Activated CD4-positive, alpha-beta T cell treated with anti-CD3 and anti-CD28 coated beads, Interleukin-2, amount 50 U/mL, for 4 hours (primary cell): ENCODE data around the gene ZNF418.
"Not testable (repeated sequence)": the region's sequence is repeated elsewhere in the genome, so short reads cannot be mapped to it uniquely, and the experiment has no call there.

Source experiments
- DNase-seq, 2 experiments: peaks; one replicate each; pipeline ENCODE4 v3.0.0-alpha.2; 2020

ZNF418 gene

GRCh38 chr19:57888560-57889231 lies 46.5 kb downstream of the ZNF418 start, which contains the start of gene ZNF814:
Gene ZNF814, minus strand, starts transcription at chr19:57889037. Its CDS starts 235 bp downstream, at chr19:57888802.
- DNase-seq: peak; percentile 82 to 85

GRCh38 chr19:57888107-57888559 lies 47.1 kb downstream of the ZNF418 start:
- no peak for DNase-seq

- no peak for DNase-seq
Measured at GRCh38 chr19:57887195-57887941, 47.8 kb downstream of the ZNF418 start.

GRCh38 chr19:57886046-57886445 lies 49.2 kb downstream of the ZNF418 start:
- DNase-seq: no peak

- DNase-seq: not testable (repeated sequence)
Measured at GRCh38 chr19:57873883-57874799, 61.1 kb downstream of the ZNF418 start.

- DNase-seq: no peak
Measured at GRCh38 chr19:57872450-57872849, 62.8 kb downstream of the ZNF418 start.
